ENCODE data around the gene MTLN.
"Not testable (repeated sequence)": the region's sequence is repeated elsewhere in the genome, so short reads cannot be mapped to it uniquely, and the experiment has no call there.

Gene MTLN

GRCh38 chr2:110198016-110198415 is 14.3 kb downstream of the MTLN start:
- no peak for DNase-seq (ENCODE audit: low spot score)

DNA sequence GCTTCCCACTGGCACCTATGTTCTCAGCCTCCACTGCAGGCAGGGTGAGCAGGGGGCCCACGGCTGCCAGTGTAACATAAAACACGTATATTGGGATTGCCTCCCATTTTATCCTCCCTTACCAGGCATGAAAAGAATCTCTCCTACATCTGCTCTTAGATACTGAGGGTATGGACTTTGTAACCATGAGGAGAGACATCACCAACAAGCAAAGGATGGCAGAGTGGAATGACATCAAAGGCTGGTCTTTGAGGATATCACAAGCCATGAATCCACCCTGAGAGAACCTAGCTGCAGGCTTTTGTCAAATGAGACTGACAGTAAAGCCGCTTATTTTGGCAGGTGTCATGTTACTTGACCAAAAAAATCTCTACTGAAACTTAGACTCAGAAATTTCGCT is 14.9 kb downstream of the MTLN start:
- DNase-seq (ENCODE audit: low spot score): no peak

DNA sequence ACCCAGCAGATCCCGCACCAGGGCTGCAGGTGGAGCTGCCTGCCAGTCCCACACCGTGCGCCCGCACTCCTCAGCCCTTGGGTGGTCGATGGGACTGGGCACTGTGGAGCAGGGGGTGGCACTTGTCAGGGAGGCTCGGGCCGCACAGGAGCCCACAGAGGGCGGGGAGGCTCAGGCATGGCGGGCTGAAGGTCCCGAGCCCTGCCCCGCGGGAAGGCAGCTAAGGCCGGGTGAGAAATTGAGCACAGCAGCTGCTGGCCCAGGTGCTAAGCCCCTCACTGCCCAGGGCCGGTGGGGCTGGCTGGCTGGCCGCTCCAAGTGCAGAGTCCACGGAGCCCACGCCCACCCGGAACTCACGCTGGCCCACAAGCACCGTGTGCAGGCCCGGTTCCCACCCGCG is 22.2 kb downstream of the MTLN start:
- DNase-seq (ENCODE audit: low spot score): not testable (repeated sequence)

DNA sequence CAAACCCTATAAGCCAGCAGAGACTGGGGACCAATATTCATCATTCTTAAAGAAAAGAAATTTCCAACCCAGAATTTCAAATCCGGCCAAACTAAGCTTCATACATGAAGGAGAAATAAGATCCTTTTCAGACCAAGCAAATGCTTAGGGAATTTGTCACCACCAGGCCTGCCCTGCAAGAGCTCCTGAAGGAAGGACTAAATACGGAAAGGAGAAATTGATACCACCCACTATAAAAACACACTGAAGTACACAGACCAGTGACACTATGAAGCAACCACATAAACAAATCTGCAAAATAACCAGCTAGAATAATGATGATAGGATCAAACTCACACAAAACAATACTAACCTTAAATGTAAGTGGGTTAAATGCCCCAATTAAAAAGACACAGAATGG is 29.9 kb downstream of the MTLN start:
- no peak for DNase-seq (ENCODE audit: low spot score)

DNA sequence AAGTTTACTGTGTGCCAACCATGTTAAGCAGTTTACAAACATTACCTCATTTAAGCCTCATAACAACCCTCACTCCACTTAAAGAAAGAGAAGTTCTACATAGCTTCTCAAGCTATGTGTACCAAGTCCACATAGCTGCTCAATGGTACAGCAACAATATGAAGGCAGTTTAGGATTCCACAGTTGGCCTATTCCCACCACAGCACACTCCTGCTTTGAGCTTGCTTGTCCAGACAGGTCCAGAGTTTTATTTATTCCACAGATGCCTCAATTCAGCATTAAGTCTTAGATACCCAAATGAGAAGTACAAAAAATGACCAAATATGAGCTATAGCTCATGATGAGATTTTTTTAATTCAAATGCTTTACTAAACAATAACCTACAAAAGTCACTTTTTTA is 32.3 kb downstream of the MTLN start:
- DNase-seq (ENCODE audit: low spot score): no peak

GRCh38 chr2:110173523-110173922 is 38.8 kb downstream of the MTLN start:
- DNase-seq (ENCODE audit: low spot score): no peak

DNA sequence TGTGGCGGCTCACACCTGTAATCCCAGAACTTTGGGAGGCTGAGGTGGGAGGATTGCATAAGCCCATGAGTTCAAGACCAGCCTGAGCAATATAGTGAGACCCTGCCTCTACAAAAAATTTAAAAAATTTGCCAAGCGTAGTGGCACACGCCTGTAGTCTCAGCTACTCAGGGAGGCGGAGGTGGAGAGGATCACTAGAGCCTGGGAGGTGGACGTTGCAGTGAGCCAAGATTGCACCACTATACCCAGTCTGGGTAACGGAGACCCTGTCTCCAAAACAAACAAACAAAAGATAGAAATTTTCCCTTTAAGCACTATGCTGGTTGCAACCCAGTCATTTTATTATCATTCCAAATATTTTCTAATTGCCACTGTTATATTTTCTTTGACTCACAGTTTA is 39.8 kb downstream of the MTLN start:
- no peak for DNase-seq (ENCODE audit: low spot score)

DNA sequence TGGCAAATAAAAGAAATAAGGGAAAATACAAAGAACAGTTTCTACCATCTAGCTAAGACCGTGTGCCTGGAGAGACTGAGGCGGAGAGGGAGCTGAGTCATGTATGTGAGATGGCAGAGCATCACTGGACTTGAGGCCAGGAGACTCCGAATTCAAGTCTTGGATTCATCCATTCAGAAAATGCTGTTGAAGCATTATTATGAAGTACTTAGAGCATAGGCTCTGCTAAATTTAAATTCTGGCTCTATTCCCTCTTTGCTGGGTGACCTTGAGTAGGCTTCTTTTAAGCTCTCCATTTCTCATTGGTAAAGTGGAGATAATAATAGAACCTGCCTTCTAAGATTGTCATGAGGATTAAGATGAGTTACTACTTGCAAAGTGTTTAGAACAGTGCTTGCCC is 42.2 kb downstream of the MTLN start:
- DNase-seq (ENCODE audit: low spot score): no peak

GRCh38 chr2:110167326-110168000 is 44.9 kb downstream of the MTLN start:
- peak; percentile 47 for DNase-seq (ENCODE audit: low spot score)

GRCh38 chr2:110166266-110166665 is 46.1 kb downstream of the MTLN start:
- DNase-seq (ENCODE audit: low spot score): no peak
